Putamen (tissue), 1 donor: Measurements from ENCODE around the gene TFAM.

ENCODE experiments used
- DNase-seq: peaks from one replicate; pipeline ENCODE4 v3.0.0-alpha.2; 2016; ENCODE audit warnings: low spot score

The TFAM gene

DNA sequence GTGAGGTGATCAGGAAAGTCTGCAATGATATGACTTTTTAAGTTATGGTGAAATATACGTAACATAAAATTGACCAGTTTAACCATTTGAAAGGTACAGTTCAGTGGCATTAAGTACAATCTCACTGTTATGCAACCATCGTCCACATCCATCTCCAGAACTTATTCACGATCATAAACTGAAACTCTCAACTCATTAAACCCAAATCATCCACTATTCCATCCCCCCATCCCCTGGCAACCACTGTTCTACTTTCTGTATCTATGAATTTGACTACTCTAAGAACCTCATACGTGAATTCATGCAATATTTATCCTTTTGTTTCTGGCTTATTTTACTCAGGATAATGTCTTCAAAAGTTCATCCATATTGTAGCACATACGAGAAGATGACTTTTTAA lies 48.4 kb downstream of the TFAM start:
- no peak for DNase-seq

DNA sequence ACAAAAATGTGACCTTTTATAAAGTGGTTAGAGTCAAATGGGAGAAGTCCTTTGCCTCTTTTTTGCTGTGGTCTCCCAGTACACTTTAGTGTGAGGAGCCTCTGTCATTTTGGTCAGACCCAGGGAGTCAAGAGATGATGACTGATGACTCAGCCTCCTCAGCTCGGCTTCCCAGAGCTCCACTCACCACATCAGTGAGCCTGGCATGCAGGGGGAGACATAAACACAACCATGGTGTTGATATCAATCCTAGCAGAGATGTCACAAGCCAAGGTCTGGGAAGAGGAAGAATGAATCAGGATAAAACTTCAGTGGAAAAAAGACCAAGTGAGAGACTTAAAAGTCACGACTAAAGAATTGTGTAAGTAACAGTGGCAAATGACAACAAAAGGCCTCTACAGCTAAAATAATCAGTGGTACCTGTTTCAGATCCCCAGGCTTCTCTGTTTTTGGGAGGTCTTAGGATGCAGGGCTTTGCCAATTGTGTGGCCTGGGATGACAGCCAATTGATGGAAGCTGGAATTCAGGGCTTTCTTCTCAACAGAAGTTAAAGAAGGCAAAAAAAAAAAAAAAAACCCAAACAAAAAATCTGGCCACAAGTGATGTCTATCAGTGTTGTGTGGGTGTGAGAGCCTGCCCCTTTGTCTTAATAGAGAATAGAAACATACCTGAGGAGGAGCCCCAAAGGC lies 50.2 kb downstream of the TFAM start:
- DNase-seq = no peak

DNA sequence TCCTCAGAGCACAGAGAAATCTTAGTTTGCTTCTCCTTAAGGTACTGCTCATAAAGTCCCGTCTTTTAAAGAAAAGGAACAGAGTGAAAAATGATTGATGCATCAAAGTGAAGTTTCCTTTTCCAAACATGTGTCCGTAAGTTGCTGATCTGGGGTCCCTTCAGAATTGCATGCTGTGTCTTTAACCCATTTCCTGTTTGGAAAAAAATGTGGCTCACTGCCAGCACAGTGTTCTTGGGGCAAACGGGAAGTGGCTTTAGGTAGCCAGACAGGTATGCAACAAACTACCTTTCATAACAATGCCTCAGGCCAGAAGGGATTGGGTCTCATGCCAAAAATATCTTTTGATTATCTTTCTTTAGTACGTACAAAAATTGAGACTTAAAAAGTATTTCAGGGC lies 50.9 kb downstream of the TFAM start:
- DNase-seq = no peak

DNA sequence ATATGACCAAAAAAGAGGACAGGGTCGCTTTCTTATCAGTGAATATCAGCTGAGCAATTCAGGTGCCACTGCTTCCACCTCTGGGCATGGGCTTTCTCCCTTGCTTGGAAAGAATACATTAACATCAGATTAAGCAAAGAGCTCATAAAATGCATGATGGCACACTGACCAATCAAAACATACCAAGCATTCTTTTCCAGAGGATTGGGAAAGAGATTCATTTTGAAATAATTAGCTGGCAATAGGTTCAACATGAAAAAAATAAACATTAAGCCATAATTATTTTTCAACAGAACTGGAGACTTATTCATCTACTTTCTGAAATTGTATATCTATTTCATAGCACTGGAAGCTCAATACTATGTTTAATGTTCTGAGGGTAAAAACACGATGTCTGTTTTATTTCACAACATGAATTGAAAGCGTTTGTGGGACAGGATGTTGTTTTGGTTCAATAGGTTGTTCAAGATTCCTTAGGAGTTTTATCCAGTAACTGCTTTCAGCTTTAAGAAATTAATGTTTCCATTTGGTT lies 53.2 kb downstream of the TFAM start:
- DNase-seq = no peak

DNA sequence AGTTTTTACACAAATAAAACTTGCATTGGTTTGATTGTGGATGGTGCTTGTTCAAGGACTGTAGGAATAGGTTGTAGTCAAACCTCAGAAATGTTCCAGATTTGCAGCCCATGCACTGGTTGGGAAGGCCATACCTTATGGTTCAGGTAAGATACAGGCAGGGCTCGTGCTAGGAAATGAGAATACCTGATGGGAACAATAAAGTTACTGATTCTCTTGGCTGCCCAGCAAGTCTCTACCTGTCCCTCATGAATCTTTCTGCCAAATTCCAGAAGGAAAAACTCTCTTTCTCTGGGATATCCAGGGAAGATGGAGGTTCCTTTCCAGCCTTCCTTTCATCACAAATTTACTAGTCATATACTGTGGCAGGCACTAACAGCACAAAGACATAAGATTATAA lies 53.8 kb downstream of the TFAM start:
- no peak for DNase-seq

DNA sequence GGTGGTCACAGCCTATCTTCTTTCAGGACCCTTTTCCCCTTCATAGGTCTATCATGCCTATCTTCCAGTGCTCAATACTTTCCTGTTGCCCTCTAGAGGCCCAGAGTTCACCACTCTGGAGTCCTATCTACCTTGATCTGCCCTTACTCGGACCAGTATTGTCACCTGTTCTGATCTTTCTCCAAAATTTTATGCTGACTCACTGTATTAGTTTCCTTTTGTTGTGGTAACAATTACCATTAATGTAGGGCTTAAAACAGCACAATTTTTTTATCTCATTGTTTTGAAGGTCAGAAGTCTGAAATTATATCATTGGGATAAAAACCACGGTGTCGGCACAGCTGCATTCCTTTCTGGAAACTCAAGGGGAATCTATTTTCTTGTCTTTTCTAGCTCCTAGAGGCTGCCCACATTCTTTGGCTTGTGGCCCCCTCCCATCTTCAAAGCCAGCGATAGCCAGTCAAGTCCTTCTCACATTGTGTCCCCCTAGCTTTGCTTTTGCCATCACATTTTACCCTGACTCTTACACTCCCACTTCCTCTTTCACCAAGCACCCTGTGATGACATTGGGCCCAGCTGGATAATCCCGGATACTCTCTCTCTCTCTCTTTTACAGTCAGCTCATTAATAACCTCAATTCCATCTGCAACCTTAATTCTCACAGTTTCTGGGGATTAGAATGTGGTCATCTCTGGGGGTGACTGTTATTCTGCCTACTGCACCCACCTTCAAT lies 54.6 kb downstream of the TFAM start:
- DNase-seq = no peak

DNA sequence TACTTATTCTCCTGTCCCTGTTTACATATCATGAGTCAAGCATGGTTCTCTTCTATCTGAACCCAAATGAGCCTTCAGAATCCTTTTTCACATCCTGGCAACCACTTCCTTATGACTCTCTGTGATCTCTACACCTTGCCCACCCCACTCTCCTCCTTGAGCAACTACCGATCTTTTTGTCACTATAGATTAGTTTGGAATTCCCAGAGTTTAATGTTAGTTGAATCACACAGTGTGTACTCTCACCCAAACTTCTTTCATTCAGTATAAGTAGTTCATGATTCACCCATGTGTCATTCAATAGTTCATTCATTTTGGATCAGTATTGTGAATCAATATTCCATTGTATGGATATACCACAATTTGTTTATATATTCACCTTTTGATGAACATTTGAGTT lies 55.3 kb downstream of the TFAM start:
- no peak for DNase-seq

DNA sequence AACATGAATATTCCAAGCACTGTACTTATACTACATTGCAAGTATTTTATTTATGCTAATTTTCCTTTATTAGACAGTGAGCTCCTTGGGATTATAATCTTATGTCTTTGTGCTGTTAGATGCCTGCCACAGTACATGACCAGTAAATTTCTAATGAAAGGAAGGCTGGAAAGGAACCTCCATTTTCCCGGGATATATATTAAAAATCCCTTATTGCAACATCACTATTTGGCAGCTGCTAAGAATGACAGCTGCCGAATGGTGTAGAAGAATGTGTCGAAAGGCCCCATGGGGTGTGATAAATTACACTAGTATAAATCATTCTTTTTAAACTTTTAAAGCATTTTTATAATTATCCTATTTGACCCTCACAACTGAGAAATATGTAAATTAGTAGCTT lies 59.1 kb downstream of the TFAM start:
- DNase-seq = no peak

DNA sequence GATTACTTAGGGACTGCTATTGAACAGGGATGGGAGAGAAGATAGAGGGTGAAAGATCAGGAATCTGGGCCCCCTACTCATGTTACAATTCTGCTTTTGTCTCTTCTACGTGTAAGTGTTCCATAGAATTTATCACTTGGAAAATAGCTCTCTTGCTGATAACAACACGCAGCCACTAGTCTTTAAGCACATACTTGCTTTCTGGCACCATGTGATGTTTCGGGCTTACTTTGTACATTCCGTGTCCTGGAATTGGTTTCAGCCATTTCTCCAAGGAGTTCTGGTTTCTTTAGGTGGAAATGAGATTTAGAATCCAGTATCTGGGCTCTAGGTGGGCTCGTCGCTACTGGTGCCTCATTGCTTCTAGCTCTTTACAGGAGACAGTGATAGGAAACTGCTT lies 59.7 kb downstream of the TFAM start:
- DNase-seq = no peak

DNA sequence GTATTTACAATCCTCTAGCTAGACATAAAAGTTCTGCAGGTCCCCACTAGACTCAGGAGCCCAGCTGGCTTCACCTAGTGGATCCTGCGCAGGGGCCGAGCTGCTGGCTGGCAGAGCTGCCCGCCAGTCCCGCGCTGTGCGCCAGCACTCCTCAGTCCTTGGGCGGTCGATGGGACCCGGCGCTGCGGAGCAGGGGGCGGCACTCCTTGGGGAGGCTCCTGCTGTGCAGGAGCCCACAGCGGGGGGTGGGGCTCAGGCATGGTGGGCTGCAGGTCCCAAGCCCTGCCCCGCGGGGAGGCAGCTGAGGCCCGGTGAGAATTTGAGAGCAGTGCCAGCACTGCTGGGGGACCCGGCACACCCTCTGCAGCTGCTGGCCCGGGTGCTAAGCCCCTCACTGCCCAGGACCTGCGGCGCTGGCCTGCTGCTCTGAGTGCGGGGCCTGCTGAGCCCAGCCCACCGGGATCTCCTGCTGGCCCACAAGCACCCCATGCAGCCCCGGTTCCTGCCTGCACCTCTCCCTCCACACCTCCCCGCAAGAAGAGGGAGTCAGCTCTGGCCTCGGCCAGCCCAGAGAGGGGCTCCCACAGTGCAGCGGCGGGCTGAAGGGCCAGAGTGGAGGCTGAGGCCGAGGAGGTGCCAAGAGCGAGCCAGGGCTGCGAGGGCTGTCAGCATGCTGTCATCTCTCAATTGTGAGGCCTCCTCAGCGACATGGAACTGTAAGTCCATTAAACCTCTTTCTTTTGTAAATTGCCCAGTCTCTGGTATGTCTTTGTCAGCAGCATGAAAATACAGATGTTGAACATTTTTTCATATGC lies 63.1 kb downstream of the TFAM start:
- no peak for DNase-seq
